ENCODE data around the gene HOXD3. TPM values are rescaled to one million over a fixed set of nuclear protein-coding genes. Genes with fewer than 3 reads are reported as not detected.

The HOXD3 gene
- total and polyA plus RNA-seq, 2 of the 8 experiments (the other 6 are each of a cell fraction or from before 2014, with no cell fraction given): not detected

DNA sequence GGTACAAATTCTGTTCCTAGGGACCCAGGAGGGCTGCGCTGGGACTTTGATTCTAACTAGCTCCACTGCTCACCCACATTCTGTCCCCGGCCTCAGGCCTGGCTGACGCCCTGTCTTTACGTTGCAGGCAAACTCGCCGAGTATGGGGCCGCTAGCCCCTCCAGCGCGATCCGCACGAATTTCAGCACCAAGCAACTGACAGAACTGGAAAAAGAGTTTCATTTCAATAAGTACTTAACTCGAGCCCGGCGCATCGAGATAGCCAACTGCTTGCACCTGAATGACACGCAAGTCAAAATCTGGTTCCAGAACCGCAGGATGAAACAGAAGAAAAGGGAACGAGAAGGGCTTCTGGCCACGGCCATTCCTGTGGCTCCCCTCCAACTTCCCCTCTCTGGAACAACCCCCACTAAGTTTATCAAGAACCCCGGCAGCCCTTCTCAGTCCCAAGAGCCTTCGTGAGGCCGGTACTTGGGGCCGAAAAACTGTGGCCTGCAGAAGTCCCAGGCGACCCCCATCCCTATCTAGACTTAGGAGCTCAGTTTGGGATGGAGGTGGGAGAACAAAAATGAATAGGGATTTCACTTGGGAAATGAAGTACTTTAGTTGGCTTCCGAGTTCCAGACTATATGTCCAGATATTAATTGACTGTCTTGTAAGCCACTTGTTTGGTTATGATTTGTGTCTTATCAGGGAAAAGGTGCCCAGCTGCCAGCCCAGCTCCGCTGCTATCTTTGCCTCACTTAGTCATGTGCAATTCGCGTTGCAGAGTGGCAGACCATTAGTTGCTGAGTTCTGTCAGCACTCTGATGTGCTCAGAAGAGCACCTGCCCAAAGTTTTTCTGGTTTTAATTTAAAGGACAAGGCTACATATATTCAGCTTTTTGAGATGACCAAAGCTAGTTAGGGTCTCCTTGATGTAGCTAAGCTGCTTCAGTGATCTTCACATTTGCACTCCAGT is 32.9 kb downstream of the HOXD3 start:
- no peak overlapping the region for H2BK12ac ChIP-seq (ENCODE audit: low read depth, low read length)
- H4K5ac ChIP-seq (ENCODE audit: insufficient read length, low read depth, low read length): no peak overlapping the region
- no peak overlapping the region for H3K23ac ChIP-seq (ENCODE audit: insufficient read length)
- H2AFZ ChIP-seq (ENCODE audit: low read length): no peak overlapping the region
- ChIA-PET POLR2A (ENCODE audit: partially characterized antibody) (interaction anchor here (0.6 to 0.9 kb wide), 4 partner anchors 9 to 265 kb away, joined by 3 to 5 read pairs (median 3); no protein-coding TSS in a partner anchor), CTCF (ENCODE audit: partially characterized antibody) (interaction anchor here (0.5 to 8.7 kb wide), 6 partner anchors 11 to 368 kb away, joined by 3 to 60 read pairs (median 3); no protein-coding TSS in a partner anchor)
- no peak overlapping the region for H2AK5ac ChIP-seq (ENCODE audit: low read depth, low read length)
- DNase-seq (ENCODE audit: low read depth in 1 of 2, low spot score in 2 of 2): no peak
- H2BK120ac ChIP-seq (replicated peaks; ENCODE audit: low read depth, low read length): no peak overlapping the region
- H3K14ac ChIP-seq (ENCODE audit: insufficient read length): no peak overlapping the region
- peaks cover 11% of the 10 kb centered on the region; the same call in 1 of the 2 replicates for H3K23me2 ChIP-seq (ENCODE audit: low read depth, low read length)
- no peaks in the 10 kb centered on the region for H3K79me2 ChIP-seq (ENCODE audit: control insufficient read depth in 1 of 2, insufficient read depth in 2 of 2, low read length in 2 of 2)
- H3K56ac ChIP-seq (replicated peaks; ENCODE audit: insufficient read length, low read depth, low read length): no peak overlapping the region
- H3K9ac ChIP-seq (replicated peaks in 1 of 4; ENCODE audit: extremely low read depth in 1 of 4, low read depth in 3 of 4, low read length in 3 of 4): no peak overlapping the region
- no peaks in the 10 kb centered on the region for H3K9me3 ChIP-seq (ENCODE audit: insufficient read depth in 2 of 2, low read depth in 1 of 2, low read length in 1 of 2)
- peaks cover 8 to 21% of the 10 kb centered on the region in 2 experiments for H4K20me1 ChIP-seq (replicated peaks in 1 of 2; ENCODE audit: control insufficient read depth in 1 of 2, insufficient read depth in 2 of 2, low read length in 2 of 2)
- peak overlapping the region; percentile 63 to 76 for H3K4me2 ChIP-seq (ENCODE audit: insufficient read depth in 1 of 2, low read depth in 2 of 2, low read length in 2 of 2)
- FAIRE-seq: no peak
- peaks cover 5 to 12% (median 6%) of the 10 kb centered on the region in 4 experiments; a peak in 5 of 7 replicates for H3K4me1 ChIP-seq (replicated peaks in 1 of 4; ENCODE audit: control insufficient read depth in 3 of 4, insufficient read depth in 4 of 4, low read length in 3 of 4)
- TF ChIP-seq EZH2 (IDR thresholded peaks at IDR 0.05; ENCODE audit: low read depth, low read length, severe bottlenecking): peak; percentile 98
- TF ChIP-seq, protein P1, sequence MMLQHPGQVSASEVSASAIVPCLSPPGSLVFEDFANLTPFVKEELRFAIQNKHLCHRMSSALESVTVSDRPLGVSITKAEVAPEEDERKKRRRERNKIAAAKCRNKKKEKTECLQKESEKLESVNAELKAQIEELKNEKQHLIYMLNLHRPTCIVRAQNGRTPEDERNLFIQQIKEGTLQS (IDR thresholded peaks at IDR 0.05; ENCODE audit: insufficient read depth, low read depth, low read length): no peak
- TF ChIP-seq CREB1 (IDR thresholded peaks at IDR 0.05): no peak
- peak; percentile 13; the same call in 1 of the 2 replicates for TF ChIP-seq CBX8 (IDR thresholded peaks at IDR 0.05; ENCODE audit: borderline replicate concordance, low read depth, low read length)
- TF ChIP-seq SIRT6 (IDR thresholded peaks at IDR 0.05; ENCODE audit: low read length): no peak
- peak; percentile 97 for TF ChIP-seq RNF2 (IDR thresholded peaks at IDR 0.05; ENCODE audit: borderline replicate concordance, low read depth, low read length, missing control alignments, poor library complexity, severe bottlenecking)
- TF ChIP-seq PHF8 (conservative IDR thresholded peaks at IDR 0.05; ENCODE audit: low read depth, low read length): no peak
- no peak for TF ChIP-seq RBBP5 (IDR thresholded peaks at IDR 0.05; ENCODE audit: borderline replicate concordance, low read depth, low read length)
- peak; percentile 99 for TF ChIP-seq SUZ12 (IDR thresholded peaks at IDR 0.05; ENCODE audit: low read length)
- H4K8ac ChIP-seq (ENCODE audit: extremely low read depth, insufficient read depth, low read length): no peak overlapping the region
- 15% methylated on average over 28 of the region's 28 CpGs; no CpG with 5 or more reads in 1 of the 2 experiments for WGBS, 2 experiments (ENCODE audit: extremely low coverage in 1 of 2, insufficient coverage in 1 of 2, insufficient read length in 1 of 2, insufficient replicate concordance in 2 of 2, low coverage in 1 of 2, low lambda C conversion rate in 2 of 2, missing lambda C conversion rate in 1 of 2)
- H2BK5ac ChIP-seq (ENCODE audit: low read depth, low read length): no peak overlapping the region
- peak overlapping the region in 1 of 4 experiments; percentile 54; a peak in 2 of 8 replicates for H3K4me3 ChIP-seq (ENCODE audit: extremely low read depth in 1 of 4, insufficient read depth in 2 of 4, low read depth in 3 of 4, low read length in 4 of 4)
- H3K4ac ChIP-seq (replicated peaks; ENCODE audit: insufficient read length, low read depth, low read length): no peak overlapping the region
- H3K27me3 ChIP-seq (replicated peaks in 1 of 4; ENCODE audit: control insufficient read depth in 3 of 4, extremely low read depth in 1 of 4, insufficient read depth in 3 of 4, low read length in 3 of 4): peaks cover 72 to 99% (median 87%) of the 10 kb centered on the region in 4 experiments
- H2BK15ac ChIP-seq (ENCODE audit: low read length): no peak overlapping the region
- H4K91ac ChIP-seq (replicated peaks; ENCODE audit: insufficient read length, low read length): no peak overlapping the region
- no peak overlapping the region for H3K18ac ChIP-seq (ENCODE audit: extremely low read depth, low read length)
- no peak overlapping the region for H3K27ac ChIP-seq (ENCODE audit: low read depth, low read length)
- H3K36me3 ChIP-seq (ENCODE audit: control insufficient read depth in 2 of 4, insufficient read depth in 4 of 4, low read length in 3 of 4): no peaks in the 10 kb centered on the region
- H3K79me1 ChIP-seq (ENCODE audit: low read depth, low read length): no peaks in the 10 kb centered on the region
- H2BK20ac ChIP-seq (ENCODE audit: low read length): no peak overlapping the region
